ENCODE data around the gene FAM83B. TPM values are rescaled to one million over a fixed set of nuclear protein-coding genes. Genes with fewer than 3 reads are reported as not detected.

Gene FAM83B
- total RNA-seq, 1 experiment from 2014 or later = 0.07 TPM

- Histone ChIP-seq H3K9me3 (ENCODE audit: low read length) (peaks cover 8% of the 10 kb centered on the region; the same call in 1 of the 2 replicates), H3K79me2 (ENCODE audit: low read length) (no peaks in the 10 kb centered on the region), H3K4me3 (ENCODE audit: low read length) (no peak overlapping the region), H3K36me3 (ENCODE audit: low read depth, low read length) (peaks cover 7% of the 10 kb centered on the region; the same call in 1 of the 2 replicates), H3K4me1 (ENCODE audit: insufficient read depth, low read length) (peaks cover 27% of the 10 kb centered on the region), H3K9ac (ENCODE audit: low read length) (no peak overlapping the region), H3F3A (ENCODE audit: low read length, unreplicated experiment) (peaks cover 6% of the 10 kb centered on the region), H2AFZ (ENCODE audit: low read length) (no peak overlapping the region), H3K9me2 (replicated peaks; ENCODE audit: low read length) (no peaks in the 10 kb centered on the region), H4K20me1 (ENCODE audit: low read length) (no peaks in the 10 kb centered on the region), H3K4me2 (ENCODE audit: low read length) (peak overlapping the region; percentile 49), H3K27ac (ENCODE audit: low read length) (peak overlapping the region; percentile 62), H3K27me3 (ENCODE audit: low read length) (no peaks in the 10 kb centered on the region)
- intact Hi-C loops (cut with micrococcal nuclease) = loop anchor here (5.0 kb wide), 1 partner anchor 232 kb away; no protein-coding TSS in a partner anchor
- ATAC-seq (peak; percentile 96), DNase-seq (peak; percentile 85)
- POLR2A ChIA-PET (ENCODE audit: unreplicated experiment) = no interaction called here
- CTCF ChIA-PET = no interaction called here
- TF ChIP-seq, protein P1, sequence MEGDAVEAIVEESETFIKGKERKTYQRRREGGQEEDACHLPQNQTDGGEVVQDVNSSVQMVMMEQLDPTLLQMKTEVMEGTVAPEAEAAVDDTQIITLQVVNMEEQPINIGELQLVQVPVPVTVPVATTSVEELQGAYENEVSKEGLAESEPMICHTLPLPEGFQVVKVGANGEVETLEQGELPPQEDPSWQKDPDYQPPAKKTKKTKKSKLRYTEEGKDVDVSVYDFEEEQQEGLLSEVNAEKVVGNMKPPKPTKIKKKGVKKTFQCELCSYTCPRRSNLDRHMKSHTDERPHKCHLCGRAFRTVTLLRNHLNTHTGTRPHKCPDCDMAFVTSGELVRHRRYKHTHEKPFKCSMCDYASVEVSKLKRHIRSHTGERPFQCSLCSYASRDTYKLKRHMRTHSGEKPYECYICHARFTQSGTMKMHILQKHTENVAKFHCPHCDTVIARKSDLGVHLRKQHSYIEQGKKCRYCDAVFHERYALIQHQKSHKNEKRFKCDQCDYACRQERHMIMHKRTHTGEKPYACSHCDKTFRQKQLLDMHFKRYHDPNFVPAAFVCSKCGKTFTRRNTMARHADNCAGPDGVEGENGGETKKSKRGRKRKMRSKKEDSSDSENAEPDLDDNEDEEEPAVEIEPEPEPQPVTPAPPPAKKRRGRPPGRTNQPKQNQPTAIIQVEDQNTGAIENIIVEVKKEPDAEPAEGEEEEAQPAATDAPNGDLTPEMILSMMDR (conservative IDR thresholded peaks at IDR 0.05; ENCODE audit: low read depth, low read length) = no peak
- TF ChIP-seq EZH2phosphoT487 (IDR thresholded peaks at IDR 0.05; ENCODE audit: borderline replicate concordance, low read length) = no peak
- TF ChIP-seq EZH2 (IDR thresholded peaks at IDR 0.05; ENCODE audit: low read length, unreplicated experiment) = no peak
- BruUV-seq (replicated peaks) = no TSS peak
Observed at GRCh38 chr6:54929245-54929909, 82.8 kb downstream of the FAM83B start.

DNA sequence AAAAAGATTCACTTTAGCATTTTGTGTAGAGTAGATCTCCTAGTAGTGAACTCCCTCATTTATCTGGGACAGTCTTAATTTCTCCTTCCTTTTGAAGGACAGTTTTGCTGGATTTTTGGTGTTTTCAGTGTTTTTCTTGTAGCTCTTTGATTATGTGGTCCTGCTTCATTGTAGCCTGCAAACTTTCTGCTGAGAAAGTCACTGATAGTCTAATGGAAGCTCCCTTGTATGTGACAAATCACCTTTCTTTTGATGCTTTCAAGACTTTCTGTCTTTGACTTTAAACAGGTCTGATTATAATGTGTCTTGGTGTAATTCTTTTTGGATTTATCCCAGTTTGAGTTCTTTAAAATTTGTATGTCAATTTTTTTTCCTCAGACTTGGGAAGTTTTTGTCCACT, 86.1 kb downstream of the FAM83B start:
- no peak for DNase-seq
- intact Hi-C loops (cut with micrococcal nuclease) = no loop called here
- Histone ChIP-seq H3K27ac (ENCODE audit: low read length) (no peak overlapping the region), H2AFZ (ENCODE audit: low read length) (no peak overlapping the region), H3K36me3 (ENCODE audit: low read depth, low read length) (peaks cover 7% of the 10 kb centered on the region; the same call in 1 of the 2 replicates), H3K9me2 (replicated peaks; ENCODE audit: low read length) (no peaks in the 10 kb centered on the region), H3F3A (ENCODE audit: low read length, unreplicated experiment) (peaks cover 6% of the 10 kb centered on the region), H3K4me2 (ENCODE audit: low read length) (no peak overlapping the region), H4K20me1 (ENCODE audit: low read length) (no peaks in the 10 kb centered on the region), H3K27me3 (ENCODE audit: low read length) (no peaks in the 10 kb centered on the region), H3K4me3 (ENCODE audit: low read length) (no peak overlapping the region), H3K9ac (ENCODE audit: low read length) (no peak overlapping the region), H3K9me3 (ENCODE audit: low read length) (peaks cover 8% of the 10 kb centered on the region; the same call in 1 of the 2 replicates), H3K79me2 (ENCODE audit: low read length) (no peaks in the 10 kb centered on the region), H3K4me1 (ENCODE audit: insufficient read depth, low read length) (peaks cover 38% of the 10 kb centered on the region)
- no peak for TF ChIP-seq EZH2 (IDR thresholded peaks at IDR 0.05; ENCODE audit: low read length, unreplicated experiment)
- TF ChIP-seq EZH2phosphoT487 (IDR thresholded peaks at IDR 0.05; ENCODE audit: borderline replicate concordance, low read length) = no peak
- TF ChIP-seq, protein P1 (conservative IDR thresholded peaks at IDR 0.05; ENCODE audit: low read depth, low read length) = no peak
- ChIA-PET POLR2A (ENCODE audit: unreplicated experiment) (no interaction called here), CTCF (no interaction called here)
- BruUV-seq (replicated peaks) = no TSS peak
- ATAC-seq = no peak

DNA sequence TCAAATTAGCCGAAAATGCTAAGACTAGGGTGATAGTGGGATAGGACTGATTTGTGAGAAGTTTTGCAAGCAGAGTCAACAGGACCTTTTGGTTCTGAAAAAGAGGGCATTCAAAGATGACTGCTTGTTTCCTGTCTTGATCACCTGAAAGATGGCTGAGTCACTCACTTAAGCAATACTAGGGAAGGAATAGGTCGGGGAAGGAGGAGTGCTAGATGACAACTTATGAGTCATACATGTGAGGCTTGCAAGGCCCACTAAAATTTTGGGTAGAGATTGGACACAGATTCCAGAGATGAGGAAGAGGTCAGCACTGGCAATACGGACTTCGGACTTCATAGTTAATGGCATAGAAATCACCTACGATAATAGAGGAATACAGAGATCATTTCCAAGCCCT, 89.2 kb downstream of the FAM83B start:
- no peaks in the 10 kb centered on the region for H3K9me2 ChIP-seq (replicated peaks; ENCODE audit: low read length)
- H3K36me3 ChIP-seq (ENCODE audit: low read depth, low read length) = peaks cover 7% of the 10 kb centered on the region; the same call in 1 of the 2 replicates
- H4K20me1 ChIP-seq (ENCODE audit: low read length) = no peaks in the 10 kb centered on the region
- H3K4me3 ChIP-seq (ENCODE audit: low read length) = no peak overlapping the region
- CTCF ChIA-PET = no interaction called here
- DNase-seq (peak; percentile 95), ATAC-seq (peak; percentile 99)
- BruUV-seq (replicated peaks) = no TSS peak
- H3K4me1 ChIP-seq (ENCODE audit: insufficient read depth, low read length) = peaks cover 18% of the 10 kb centered on the region
- POLR2A ChIA-PET (ENCODE audit: unreplicated experiment) = no interaction called here
- no peaks in the 10 kb centered on the region for H3K79me2 ChIP-seq (ENCODE audit: low read length)
- TF ChIP-seq EZH2 (IDR thresholded peaks at IDR 0.05; ENCODE audit: low read length, unreplicated experiment) (no peak), EZH2phosphoT487 (IDR thresholded peaks at IDR 0.05; ENCODE audit: borderline replicate concordance, low read length) (no peak)
- TF ChIP-seq, protein P1 (conservative IDR thresholded peaks at IDR 0.05; ENCODE audit: low read depth, low read length) = no peak
- H3F3A ChIP-seq (ENCODE audit: low read length, unreplicated experiment) = no peaks in the 10 kb centered on the region
- H3K27ac ChIP-seq (ENCODE audit: low read length) = peak overlapping the region; percentile 85
- intact Hi-C loops (cut with micrococcal nuclease) = loop anchor here (5.0 kb wide), 1 partner anchor 37 kb away; no protein-coding TSS in a partner anchor
- H3K4me2 ChIP-seq (ENCODE audit: low read length) = peak overlapping the region; percentile 56
- no peaks in the 10 kb centered on the region for H3K27me3 ChIP-seq (ENCODE audit: low read length)
- H3K9me3 ChIP-seq (ENCODE audit: low read length) = peaks cover 8% of the 10 kb centered on the region; the same call in 1 of the 2 replicates
- H2AFZ ChIP-seq (ENCODE audit: low read length) = peak overlapping the region; percentile 27; the same call in 1 of the 2 replicates
- H3K9ac ChIP-seq (ENCODE audit: low read length) = peak overlapping the region; percentile 35
